GM19455 (cell line): ENCODE data around the gene PDE4D.

Source experiments
- ATAC-seq: cut with Tn5 transposase; IDR thresholded peaks from one replicate; pipeline ENCODE4 v1.9.1; 2021; ENCODE audit not compliant: unreplicated experiment

PDE4D gene

DNA sequence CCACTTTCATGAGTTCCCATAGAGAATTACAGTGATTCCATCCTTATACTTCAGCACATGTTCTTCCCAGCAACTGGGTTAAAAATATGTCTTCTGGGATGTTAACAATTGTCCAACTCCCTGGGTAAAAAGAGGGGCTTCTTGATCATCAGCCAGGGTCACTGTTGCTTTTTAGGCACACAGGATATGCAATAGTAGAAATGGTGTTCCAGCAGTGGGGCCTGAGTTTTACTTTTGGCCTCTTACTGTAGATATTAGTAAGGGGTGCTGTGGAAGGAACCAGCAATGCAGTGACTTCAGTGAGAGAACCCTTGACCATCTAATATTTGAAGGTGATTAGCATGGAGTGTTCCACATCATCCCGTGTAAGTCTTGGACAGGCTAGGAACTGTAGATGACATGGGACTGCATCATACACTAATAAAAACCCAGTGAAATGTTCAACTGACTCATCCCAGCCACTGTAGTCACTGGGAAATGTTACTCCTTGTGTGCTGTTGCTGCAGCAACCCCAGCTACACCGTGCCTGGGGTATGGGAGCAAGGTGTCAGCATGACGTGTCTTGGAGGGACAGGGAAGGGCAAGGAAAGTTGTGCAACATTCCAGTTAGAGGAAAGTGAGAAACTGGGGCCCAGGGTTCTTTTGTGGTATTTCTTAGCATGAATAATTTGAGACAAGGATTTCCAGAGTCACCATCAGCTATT lies 699.8 kb downstream of the PDE4D start:
- no peak for ATAC-seq

DNA sequence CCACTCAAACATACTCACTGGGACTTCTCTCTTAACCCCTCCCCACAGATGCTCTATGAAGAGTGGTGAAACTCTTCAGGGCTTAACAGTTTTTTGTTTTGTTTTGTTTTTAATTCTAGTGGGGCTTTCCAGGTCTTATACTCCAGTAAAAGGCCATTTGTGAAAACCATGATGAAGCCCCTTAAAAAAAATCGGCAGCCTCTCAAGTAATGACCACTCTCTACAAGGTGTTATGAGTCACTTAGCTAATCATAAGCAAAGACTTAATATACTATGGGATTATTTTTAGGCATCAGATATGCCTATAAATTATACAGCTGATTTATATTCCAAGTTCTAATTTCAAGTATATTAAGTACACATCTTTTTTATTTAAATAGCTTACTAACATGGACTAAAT lies 702.8 kb downstream of the PDE4D start:
- no peak for ATAC-seq

DNA sequence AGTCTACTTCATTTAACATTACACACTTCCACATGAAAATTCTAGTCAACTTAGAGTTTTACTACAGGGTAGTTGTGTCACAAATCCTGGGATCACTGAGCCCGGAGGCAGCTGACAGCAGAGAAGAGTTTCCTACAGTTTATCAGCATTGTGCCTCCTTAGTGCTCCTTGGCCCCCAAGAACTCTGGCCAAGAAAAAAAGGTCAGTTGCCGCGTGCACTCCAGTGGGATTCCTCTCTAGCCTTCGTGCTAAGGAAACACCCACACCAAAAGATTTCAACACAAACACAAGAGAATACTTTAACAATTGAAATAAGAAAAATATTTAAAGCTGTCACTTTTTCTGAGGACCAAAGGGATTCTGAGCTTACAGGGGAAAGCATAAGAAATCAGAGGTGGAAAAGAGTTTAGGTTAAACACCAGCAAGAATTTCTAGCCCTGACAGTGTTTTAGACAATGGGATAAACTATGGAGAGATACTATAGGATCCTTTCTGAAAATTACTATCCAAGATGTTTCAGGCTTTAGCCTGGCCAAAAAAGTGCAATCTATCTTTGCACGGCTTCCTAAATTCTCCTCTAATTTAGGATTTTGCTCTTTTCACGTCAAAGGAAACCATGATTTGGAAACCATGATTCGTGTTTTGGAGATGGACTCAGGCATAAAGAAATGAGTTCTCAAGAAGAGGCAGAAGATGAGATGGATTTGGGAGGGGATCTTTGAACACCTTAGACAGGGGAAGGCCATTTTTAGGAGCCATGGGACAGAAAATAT lies 703.9 kb downstream of the PDE4D start:
- no peak for ATAC-seq

DNA sequence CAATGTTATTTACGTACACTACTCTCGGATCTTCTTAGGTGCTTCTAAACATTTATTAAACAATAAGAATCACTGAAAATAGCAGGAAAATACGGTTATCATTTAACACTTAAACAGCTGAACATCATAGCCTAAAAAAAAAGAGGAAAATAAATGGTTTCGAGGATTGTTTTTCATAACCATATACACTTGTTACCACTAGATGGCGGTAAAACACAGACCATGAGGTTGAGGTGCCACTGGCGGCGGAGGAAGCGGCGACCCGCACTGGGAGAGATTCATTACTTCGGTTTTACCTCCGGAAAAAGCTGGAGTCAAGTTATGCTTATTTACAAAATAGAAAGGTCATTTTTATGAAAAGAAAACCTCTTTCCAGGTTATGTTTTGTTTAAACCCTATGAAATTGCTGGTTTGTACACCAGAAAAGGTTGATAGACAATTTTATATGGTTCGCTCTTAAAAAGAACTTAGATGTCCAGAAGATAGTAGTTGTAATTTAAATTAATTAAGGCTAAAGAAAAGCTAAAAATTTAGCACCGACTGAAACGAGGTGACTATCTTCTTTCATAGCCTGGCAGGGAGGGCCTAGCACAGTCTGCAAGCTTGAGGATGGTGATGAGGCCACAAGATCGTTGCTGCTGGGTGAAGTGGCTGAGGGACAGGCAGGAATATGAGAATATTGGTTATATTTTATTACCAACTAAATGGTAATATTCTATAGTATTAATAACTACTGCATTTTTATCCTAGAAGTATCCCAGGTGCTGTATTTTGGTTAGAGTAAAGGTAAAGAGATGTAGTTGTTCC lies 704.9 kb downstream of the PDE4D start:
- peak; percentile 70 for ATAC-seq

DNA sequence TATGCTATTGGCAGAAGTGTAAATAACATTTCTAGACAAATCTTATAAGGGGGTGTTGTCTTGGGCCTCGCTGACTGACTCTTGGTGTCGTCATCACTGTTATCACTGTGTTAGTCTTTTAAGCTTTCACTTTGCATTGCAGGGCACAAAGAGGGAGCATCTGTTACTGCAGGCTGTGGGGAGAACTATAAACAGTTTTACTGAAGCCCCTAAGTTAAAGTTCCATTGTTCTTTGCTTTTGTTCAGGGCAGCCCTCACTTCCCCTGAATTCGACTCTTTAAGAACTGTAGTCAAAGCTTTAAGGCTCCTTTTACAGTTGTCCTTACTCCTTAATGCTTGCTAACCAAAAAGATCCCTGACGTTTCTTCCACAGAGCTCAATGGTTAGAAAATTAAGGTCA lies 705.7 kb downstream of the PDE4D start:
- peak; percentile 74 for ATAC-seq

- no peak for ATAC-seq
Measured at GRCh38 chr5:59186623-59187022, 706.9 kb downstream of the PDE4D start.

DNA sequence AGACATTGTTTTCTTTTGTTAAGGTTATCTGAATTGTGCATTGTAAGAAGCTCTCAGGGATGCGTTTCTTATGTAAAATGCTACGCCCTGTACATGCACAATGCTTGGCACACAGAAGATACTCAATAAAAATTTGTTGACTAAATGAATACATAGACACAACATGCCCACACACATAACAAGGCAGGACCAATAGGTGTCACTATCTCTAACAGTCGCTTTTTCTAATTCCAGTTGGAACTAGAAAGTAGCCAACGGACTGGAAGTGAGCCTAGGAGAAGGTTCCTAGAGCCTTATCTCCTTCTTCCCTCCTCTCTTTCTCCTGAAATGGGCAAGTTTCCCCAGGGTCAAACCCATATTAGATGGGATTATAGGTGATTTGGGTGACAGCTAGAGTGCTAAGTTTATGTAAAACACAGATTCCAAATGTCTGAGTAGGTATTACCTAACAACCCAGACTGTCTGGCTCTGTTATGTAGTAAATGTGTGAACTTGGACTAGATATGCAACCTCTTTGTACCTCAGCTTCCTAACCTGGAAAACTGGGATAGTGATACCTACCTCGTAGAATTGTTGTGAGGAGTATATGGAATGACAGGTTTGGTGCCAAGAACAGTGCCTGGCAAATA lies 707.7 kb downstream of the PDE4D start:
- no peak for ATAC-seq

GRCh38 chr5:59184769-59185168 lies 708.8 kb downstream of the PDE4D start:
- no peak for ATAC-seq

DNA sequence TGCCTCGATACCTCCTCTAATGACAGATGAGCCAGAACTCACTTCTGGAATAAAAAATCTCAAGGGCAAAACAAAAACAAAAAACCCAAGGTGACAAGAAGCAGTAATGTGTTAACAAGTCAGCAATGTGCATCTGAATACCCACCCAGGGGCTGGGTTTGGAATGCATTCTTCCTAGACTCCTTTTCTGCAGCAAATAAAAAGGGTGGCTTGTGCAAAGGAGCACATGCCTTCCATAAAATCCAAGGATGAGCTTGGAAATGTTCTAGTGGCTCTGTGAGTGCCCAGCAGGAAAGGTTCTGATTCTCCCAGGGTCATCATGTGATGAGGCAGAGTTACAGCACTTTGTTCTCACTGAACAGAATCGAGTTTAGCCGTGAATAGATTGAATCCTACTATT lies 710.8 kb downstream of the PDE4D start:
- no peak for ATAC-seq

DNA sequence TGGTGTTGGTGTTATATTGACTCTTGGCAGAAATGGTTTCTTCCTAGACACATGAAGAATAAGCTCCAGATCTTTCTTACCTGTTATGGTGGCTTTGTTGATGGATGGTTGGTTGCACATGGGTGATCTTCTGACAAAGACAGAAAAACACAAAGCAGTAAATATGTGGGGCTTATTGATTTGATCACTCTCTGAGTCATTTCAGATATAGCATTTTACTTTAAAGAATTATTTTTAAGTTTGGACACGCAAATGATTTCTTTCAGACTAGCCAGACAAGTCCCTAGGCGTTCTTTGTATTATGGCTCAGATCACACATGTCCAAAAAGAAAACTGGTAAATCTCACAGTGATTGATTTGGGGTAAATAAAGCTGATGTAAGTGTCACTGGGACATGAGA lies 713.0 kb downstream of the PDE4D start:
- ATAC-seq: peak; percentile 83

DNA sequence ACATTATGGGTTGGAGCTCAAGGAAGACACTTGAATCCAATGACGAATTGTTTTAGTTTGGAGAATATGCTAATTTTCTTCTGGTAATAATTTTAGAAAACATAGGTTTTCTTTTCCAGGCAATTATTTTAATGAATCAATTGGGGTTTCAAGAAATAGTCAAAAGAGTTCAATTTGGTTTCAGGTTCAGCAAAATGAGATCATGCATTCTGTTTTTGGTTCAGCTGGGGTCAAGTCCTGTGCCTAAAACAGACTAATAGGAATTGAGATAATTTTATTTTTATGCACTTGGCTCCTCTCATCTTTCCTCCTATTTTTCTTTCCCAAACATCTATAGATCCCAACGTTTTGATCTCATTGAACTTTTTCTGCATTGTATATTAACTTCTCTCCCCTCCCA lies 713.8 kb downstream of the PDE4D start:
- ATAC-seq: no peak

DNA sequence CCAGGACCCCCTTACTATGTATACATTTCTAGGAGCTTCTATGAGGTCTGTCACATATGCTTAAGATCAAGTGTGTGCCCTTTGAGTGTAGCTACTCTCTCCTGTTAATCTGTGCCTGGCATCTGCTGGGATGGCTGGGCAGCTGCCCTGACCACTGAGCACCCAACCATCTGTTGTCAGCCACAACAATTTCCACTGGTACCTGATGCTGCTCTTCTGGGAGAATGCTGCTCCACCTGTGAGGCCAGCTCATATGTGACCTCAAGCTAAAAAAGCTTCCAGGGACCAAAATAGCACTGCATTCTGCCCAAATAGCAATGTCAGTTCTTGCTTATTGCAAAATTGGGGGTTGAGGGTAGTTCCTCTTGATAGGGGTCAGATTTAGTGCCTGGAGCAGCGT lies 715.0 kb downstream of the PDE4D start:
- no peak for ATAC-seq

DNA sequence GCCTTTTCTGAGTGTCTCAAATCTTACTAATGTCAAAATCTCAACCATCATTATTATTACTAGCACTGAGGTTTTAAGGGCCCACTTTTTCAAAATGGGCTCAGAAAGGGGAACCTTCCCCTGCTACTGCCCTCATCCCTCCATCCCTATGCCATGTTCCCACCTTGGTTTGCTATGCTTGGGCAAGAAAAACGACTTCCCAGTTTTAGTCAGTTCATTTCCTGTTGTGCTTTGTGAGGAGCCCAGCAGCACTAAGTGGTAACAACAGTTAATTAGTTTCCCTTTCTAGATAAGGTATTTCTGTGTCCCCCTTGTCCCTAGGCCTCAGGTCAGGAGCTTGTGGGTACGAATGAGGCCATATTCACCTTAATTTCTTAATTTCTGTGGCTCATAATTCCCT lies 715.5 kb downstream of the PDE4D start:
- ATAC-seq: no peak

GRCh38 chr5:59177644-59178043 lies 715.9 kb downstream of the PDE4D start:
- ATAC-seq: no peak

DNA sequence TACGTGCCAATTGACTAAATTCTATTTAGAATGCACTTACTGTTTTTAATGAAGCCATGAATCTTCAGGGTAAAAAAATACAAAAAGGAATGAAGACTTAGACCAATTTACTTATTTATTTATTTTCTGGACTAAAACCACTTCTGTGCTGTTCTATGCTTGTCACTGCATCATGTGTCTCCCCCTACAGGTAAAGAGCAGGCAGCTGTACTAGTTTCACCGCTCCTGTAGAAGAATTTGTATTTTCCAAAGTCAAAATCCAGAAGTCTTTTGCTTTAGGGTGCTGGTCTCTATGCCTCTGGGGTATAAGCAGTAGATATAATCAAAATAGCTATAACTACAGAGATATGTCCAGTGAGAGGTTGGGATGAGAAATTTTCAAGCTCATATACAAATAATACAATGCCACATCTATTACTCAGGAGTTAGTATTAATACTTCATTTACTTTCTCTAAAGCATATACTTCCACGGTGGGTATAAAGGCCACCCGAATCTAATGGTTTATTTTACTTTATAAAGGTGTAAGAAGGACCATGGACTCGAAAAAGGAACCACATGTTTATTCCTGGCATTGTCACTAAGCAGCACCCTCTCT lies 719.2 kb downstream of the PDE4D start:
- peak; percentile 45 for ATAC-seq

- no peak for ATAC-seq
Measured at GRCh38 chr5:59173578-59173977, 719.9 kb downstream of the PDE4D start.

DNA sequence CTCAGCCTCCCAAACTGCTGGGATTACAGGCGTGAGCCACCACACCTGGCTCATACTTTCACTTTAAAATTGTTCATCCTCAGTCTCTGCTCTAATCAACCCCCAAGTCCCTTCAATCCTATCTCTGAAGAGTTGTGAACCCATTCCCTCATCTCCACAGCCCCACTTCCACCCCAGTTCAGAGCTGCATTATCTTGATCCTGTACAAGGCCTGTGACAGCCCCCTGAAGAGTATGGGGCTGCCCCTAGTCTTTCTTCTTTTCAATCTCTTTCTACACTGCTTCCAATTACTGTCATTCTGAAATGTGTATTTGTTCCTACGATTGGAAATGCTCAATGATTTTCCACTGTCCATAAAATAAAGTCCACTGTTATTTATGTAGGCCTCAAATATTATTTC lies 722.4 kb downstream of the PDE4D start:
- no peak for ATAC-seq

- no peak for ATAC-seq
Measured at GRCh38 chr5:59169768-59170150, 723.8 kb downstream of the PDE4D start.

GRCh38 chr5:59169081-59169767 lies 724.3 kb downstream of the PDE4D start:
- no peak for ATAC-seq

DNA sequence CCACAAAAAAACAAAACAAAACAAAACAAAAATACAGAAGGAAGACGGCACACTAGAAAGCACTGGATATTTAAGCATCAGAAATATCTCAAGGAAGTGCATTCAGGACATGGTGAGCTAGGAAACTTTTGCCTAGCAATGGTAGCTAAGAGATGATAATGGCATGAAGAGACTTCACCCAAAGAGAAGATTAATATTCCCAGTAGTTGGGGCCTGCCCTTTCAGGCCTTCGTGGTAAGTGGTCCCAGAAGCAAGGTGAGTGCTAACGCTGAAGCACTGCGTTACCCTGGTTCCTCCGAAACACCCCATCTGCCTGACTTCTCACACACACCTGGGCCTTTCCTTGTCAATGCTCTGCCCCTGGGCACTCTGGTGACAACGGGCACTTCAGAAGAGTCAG lies 725.5 kb downstream of the PDE4D start:
- no peak for ATAC-seq
